ENCODE measurements around the gene MAFG. TPM values are rescaled to one million over a fixed set of nuclear protein-coding genes. Genes with fewer than 3 reads are reported as not detected.
A peak's percentile ranks its signal among the peaks of the same experiment; 100 is the strongest.

Gene MAFG
- total and polyA plus RNA-seq, 9 of the 15 experiments (the other 6 are each of a cell fraction or from before 2014, with no cell fraction given) = 1.1 to 58.1 (median 24.9) TPM

- TF ChIP-seq SP2 (IDR thresholded peaks at IDR 0.05; ENCODE audit: extremely low read depth, low read depth, low read length, poor library complexity, severe bottlenecking) = peak; percentile 31
- TF ChIP-seq ILF3 (IDR thresholded peaks at IDR 0.05; ENCODE audit: borderline replicate concordance) = no peak
- 0 out of 2 replicates have a peak, but pooled peaks have one; percentile 36 for TF ChIP-seq FOXP1 (CRISPR knock-in tag; IDR thresholded peaks at IDR 0.05)
- no peak for TF ChIP-seq MGA (IDR thresholded peaks at IDR 0.05)
- no peak for TF ChIP-seq ZNF764 (CRISPR knock-in tag; IDR thresholded peaks at IDR 0.05; ENCODE audit: low read depth)
- no peak for TF ChIP-seq THAP7 (CRISPR knock-in tag; IDR thresholded peaks at IDR 0.05)
- no peak for TF ChIP-seq ZNF518B (CRISPR knock-in tag; IDR thresholded peaks at IDR 0.05)
- no peak for TF ChIP-seq GTF2A2 (tag; IDR thresholded peaks at IDR 0.05)
- TF ChIP-seq ZBTB7A (IDR thresholded peaks at IDR 0.05; ENCODE audit: borderline replicate concordance, control insufficient read depth, low read depth, low read length) = no peak
- TF ChIP-seq HNRNPLL (IDR thresholded peaks at IDR 0.05; ENCODE audit: low read depth, low read length, poor library complexity, severe bottlenecking) = no peak
These were observed 16.1 kb downstream of the MAFG start, which contains the start of gene PCYT2 (continued) for GRCh38 chr17:81911277-81911961.
